Spleen (tissue), 7 donors: ENCODE results near the gene TYSND1.

Source experiments
- POLR2A ChIP-seq, 3 donors: fragments of 450-650 bp; IDR thresholded peaks; one replicate each; pipeline ENCODE4 v1.5.1; 2017; ENCODE audit warnings: antibody characterized with exemption in 3 of 3, mild to moderate bottlenecking in 1 of 3
- TF ChIP-seq, protein P1 (sequence below), 11 experiments: fragments of 200-600 bp in 7 of 11; fragments of 450-650 bp in 4 of 11; sonication (generic) in 4 of 11; IDR thresholded peaks in 8 of 11; conservative IDR thresholded peaks in 3 of 11; 1 replicate in 7 of 11; 2 replicates in 4 of 11; pipeline versions ENCODE4 v1.4.0 to v1.8.0; 2016 to 2021; ENCODE audit warnings: antibody characterized with exemption in 11 of 11, inconsistent platforms in 4 of 11, mild to moderate bottlenecking in 1 of 11
- donor health status: DM: no; HTN: no; CAD: no; lungs with moderate emphysema.
- donor health status: DM: no; HTN: no; CAD: no.
- donor health status: DM: no; HTN: no; CAD: no.

DNA sequence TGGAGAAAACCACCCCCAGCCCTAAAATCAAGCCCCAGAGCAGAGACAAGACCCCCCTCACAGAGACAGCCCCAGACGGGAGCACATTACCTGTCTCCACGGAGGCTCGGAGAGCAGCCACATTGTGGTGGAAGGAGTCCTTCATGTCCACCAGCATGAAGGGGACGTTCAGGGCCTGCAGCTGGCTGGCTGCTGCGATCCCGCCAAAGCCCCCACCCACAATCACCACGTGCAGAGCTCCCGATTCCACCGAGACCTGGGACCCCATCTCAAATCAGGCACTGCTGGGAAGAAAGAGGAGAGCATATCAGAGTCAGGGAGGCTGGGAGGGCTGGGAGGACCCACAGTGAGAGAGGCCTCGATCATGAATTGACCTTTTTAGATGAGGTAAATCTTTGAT lies 22.7 kb downstream of the TYSND1 start:
- TF ChIP-seq, protein P1, sequence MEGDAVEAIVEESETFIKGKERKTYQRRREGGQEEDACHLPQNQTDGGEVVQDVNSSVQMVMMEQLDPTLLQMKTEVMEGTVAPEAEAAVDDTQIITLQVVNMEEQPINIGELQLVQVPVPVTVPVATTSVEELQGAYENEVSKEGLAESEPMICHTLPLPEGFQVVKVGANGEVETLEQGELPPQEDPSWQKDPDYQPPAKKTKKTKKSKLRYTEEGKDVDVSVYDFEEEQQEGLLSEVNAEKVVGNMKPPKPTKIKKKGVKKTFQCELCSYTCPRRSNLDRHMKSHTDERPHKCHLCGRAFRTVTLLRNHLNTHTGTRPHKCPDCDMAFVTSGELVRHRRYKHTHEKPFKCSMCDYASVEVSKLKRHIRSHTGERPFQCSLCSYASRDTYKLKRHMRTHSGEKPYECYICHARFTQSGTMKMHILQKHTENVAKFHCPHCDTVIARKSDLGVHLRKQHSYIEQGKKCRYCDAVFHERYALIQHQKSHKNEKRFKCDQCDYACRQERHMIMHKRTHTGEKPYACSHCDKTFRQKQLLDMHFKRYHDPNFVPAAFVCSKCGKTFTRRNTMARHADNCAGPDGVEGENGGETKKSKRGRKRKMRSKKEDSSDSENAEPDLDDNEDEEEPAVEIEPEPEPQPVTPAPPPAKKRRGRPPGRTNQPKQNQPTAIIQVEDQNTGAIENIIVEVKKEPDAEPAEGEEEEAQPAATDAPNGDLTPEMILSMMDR (IDR thresholded peaks at IDR 0.05 in 8 of 11, conservative IDR thresholded peaks at IDR 0.05 in 3 of 11), result no peak
- no peak for TF ChIP-seq POLR2A (IDR thresholded peaks at IDR 0.05)
